Sigmoid colon (tissue), 4 donors: ENCODE measurements around the gene TDRD3.

Experiments used
- POLR2AphosphoS5 ChIP-seq, 4 donors: sonication (generic); formaldehyde crosslinking; IDR thresholded peaks; one replicate each; pipeline ENCODE4 v1.6.1; 2017; ENCODE audit warnings: antibody characterized with exemption in 4 of 4
- TF ChIP-seq, protein P1 (sequence below), 4 experiments: fragments of 450-650 bp in 3 of 4; fragments of 200-600 bp in 1 of 4; IDR thresholded peaks; one replicate each; pipeline ENCODE4 v1.5.1; 2016 to 2019; ENCODE audit warnings: antibody characterized with exemption in 4 of 4, mild to moderate bottlenecking in 3 of 4, moderate library complexity in 2 of 4

- no peak for TF ChIP-seq POLR2AphosphoS5 (IDR thresholded peaks at IDR 0.05)
- TF ChIP-seq, protein P1, sequence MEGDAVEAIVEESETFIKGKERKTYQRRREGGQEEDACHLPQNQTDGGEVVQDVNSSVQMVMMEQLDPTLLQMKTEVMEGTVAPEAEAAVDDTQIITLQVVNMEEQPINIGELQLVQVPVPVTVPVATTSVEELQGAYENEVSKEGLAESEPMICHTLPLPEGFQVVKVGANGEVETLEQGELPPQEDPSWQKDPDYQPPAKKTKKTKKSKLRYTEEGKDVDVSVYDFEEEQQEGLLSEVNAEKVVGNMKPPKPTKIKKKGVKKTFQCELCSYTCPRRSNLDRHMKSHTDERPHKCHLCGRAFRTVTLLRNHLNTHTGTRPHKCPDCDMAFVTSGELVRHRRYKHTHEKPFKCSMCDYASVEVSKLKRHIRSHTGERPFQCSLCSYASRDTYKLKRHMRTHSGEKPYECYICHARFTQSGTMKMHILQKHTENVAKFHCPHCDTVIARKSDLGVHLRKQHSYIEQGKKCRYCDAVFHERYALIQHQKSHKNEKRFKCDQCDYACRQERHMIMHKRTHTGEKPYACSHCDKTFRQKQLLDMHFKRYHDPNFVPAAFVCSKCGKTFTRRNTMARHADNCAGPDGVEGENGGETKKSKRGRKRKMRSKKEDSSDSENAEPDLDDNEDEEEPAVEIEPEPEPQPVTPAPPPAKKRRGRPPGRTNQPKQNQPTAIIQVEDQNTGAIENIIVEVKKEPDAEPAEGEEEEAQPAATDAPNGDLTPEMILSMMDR (IDR thresholded peaks at IDR 0.05): no peak
Observed at GRCh38 chr13:60509601-60510386, 112.8 kb downstream of the TDRD3 start.
